GM21447 (cell line): ENCODE results near the gene DCUN1D3.
A peak's percentile ranks its signal among the peaks of the same experiment; 100 is the strongest.

Source experiments
- ATAC-seq: cut with Tn5 transposase; IDR thresholded peaks from one replicate; pipeline ENCODE4 v1.9.1; 2021; ENCODE audit not compliant: unreplicated experiment

The DCUN1D3 gene

DNA sequence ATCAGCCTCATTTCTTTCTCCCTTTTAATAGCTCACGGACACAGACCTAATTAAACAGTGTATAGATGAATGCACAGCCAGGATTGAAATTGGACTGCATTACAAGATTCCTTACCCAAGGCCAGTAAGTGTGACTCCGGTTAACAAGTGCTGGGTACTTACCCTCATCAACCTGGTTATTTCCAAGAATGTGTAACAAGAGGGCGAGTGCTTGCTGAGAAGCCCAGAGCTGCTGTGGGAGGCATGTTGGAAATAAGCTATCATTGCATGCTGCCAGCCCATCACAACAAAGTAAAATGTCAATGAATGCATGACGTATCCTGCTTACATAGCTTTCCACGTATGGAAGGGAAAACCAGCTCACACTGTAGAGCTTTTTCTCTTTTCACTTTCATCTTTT, 19.9 kb upstream of the DCUN1D3 start:
- ATAC-seq = no peak

DNA sequence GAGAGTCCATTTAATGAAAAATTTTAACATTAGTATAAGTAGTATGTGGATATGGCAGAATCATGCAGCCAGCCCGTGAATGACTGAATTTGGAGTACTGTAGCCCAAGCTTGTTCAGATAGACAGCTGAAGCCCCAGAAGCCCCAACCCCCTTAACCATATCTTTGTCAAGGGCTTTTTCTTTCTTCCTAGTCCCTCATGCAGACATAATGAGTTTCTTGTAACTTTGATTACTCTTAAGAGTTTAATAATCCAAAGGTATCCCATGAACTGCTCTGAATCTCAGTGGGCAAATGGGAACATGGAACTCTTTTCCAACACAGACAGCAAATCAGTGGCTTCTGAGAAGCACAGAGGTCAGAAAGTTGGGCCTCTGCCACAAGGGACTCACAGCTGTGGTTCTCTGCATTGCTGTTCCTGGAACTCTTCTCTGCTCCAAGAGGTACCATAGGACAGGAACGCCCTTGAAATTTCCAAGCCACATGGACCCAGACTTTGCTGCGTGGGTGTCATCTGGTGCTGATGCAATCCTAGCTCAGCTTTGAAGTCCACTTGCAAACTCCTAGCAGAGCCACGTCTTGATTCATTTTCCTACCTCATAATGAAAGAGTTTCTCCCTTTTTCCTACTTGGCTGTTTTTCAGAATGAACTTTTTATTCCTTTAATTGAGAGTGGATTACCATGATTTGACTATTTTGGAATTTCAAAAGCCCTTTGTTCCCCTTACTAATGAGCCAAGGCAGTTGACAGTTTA, 18.5 kb upstream of the DCUN1D3 start:
- ATAC-seq = no peak

DNA sequence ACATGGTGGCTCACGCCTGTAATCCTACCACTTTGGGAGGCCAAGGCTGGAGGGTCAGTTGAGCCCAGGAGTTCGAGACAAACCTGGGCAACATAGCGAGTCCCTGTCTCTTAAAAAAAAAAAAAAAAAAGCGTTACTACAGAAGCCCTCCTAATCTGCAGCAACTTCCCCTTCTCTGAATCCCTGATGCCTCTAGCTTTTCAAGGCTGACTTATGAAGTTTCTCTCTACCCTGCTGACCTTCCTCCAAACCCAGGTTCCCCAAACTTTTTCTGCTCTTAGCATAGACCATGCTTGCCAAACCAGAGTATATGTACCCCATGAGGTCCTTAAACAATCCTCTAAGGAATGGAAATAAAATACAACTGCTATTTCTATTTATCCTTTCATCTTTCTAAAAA, 16.8 kb upstream of the DCUN1D3 start:
- ATAC-seq = no peak

DNA sequence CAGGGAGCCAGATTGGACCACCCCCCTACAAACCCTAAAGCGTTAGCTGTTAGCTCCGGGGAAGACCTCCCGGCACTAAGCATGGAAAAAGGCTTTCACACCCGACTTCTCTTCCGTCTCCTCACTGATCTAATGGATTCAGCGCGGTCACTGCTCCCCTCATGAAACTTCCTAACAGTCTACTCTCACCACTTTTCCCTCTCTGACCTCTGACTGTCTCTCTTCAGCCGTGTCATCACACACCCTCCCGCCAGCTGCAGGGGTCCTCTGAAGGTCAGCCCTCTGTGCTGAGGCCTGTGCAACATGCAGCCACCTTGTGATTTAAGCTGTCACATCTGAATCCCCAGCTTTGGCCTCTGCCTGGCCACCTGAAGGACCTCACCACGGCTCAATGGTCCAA, 16.1 kb upstream of the DCUN1D3 start:
- no peak for ATAC-seq

DNA sequence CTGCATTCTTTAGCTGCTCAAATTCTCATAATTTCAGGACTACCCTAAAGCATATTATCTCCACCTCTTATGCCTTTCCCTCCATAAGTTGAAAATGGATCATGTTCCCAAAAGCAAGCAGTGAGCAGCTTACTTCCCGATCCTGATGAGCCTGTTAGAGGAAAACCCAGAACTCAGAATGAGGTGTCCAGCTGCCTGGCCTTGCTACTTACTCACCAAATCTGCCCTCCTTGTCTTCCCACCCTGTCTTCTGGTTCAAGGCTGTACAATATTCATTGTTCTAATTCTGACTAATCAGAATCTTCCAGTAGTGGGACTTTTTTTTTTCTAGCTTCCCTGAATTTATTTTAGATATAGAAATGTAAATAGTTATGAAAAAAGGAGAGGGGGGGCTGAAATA, 11.2 kb upstream of the DCUN1D3 start:
- no peak for ATAC-seq

DNA sequence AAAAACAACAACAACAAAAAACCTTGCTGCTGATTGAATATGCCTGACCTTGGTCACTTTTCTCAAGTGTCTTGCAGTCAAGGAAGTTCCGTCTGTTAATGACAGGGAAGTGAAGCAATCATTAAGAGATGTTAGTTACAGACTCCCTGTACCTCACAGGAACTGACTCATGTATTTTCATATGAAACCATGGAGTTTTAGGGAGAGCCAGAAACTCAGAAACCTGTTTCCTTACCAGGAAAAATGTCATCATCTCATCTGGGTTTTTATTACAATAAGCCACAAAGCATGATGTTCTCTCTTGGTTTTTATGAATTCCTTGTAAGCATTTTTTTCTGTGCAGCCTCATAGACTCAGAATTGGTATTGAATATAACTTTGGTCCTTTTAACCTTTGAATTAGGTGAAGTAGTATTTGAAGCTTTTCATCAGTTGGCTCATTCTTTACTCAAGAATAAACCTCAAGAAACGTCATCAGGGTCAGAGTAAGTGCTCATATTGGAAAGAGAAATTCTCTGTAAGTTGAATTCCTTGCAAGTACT, 10.7 kb upstream of the DCUN1D3 start:
- ATAC-seq = no peak

DNA sequence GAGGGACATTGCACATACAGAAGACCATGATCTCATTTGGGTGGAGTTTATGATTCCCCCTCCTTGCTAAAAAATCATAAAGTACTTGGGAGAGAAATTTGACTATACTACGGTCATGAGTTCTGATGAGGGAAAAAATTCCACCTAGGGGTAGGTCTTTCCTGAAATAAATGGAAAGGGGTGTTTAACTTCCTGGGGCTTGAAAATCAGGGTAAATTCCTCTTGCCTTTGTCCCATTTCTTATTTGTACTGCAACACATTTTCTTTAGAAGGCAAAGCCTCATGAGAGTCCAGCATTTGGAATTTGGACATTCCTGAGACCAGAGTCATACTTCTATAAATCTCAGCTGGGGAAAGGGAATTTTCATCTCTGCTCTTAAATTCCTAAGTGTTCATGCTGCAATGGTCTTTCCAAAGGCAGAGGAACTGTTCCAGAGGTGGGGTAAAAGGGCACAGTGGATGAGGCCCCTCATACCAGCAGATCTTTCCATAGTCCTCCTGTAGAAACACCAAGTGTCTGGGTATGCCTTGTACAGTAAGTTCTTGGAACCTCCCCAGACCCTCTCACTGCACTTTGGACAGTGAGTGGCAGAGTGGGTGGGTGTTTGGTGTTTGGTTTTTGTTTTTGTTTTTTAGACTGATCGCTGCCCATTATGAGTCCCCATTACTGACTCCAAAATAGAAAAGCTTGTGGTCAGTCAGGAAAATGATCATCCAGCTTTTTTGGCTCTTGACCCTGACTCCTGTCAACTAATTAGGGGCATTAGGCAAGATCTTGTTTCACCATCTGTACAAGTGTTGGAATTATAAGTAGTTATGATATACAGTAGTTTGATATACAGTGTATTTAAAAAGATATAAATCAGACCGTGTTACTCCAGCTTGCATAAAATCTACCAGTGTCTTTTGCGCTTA, 6.4 kb upstream of the DCUN1D3 start:
- ATAC-seq = no peak

DNA sequence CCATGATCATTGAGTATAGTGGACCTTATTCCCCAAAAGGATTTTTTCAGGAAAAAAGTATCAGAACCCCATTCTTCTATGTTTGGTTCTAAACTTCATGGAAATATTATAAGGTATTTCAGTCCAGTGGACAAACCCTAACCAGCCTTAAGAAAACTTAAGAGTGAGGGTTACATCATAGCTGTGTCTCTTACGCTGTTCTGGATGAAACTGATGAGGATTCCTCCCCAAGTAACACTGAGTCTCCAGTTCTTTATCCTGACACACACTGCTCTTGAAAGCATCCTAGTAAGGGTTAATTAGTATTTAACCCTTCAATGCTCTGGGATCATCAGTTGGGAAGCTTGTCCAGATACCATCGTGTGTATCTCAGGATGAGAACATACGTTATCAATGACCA, 5.4 kb upstream of the DCUN1D3 start:
- no peak for ATAC-seq

DNA sequence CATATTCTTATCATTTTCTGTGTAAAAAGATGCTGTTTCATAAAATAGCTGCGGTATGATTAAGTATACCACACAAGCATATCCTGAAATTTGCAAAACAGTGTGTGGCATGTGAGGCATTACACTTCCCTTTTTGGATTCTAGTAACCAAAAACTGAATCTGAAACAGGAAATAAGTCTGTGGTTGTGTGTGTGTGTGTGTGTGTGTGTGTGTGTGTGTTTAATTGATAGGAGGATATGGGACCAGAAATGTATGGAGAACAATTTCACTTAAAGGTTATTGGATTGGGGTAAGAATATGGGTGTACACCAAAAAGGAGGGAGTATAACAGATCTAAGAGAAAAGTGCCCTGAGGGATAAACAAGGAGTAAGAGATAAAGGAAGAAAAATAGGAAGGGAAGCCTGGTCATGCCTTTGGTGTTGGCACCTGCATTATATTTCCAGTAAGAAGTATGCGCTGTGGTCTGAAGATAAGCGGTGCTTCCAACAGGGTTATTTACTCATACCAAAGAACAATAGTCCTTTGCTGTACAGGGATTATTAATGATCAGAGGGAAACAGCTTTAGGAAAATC, 4.4 kb upstream of the DCUN1D3 start:
- no peak for ATAC-seq

DNA sequence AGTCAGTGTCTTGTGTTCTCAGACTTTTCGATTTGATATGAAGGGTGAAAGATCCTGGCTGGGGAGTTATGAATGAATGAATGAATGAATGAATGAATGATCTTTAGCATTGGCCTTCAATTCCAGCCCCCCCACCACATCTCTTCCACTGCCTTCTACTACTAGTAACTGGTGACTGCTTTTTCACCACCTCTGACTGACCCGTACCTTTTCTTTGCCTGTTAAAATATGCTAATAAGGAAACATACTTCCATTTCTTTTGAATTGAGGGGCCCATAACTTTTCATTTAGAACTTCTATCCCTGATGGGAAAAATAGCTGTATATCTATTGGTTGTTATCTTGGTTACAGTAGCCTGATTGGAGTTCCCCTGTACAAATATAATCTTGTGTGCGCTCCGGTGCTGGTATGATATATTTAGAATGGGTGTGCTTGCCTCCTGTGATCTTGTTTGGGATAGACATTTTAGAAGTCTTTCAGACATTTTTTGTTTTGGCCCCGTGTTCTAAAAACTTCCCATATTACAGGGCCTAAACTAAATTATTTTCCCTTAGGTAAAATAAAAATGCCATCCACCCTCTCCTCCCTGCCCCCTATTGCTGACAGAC, 3.8 kb upstream of the DCUN1D3 start:
- ATAC-seq = no peak

DNA sequence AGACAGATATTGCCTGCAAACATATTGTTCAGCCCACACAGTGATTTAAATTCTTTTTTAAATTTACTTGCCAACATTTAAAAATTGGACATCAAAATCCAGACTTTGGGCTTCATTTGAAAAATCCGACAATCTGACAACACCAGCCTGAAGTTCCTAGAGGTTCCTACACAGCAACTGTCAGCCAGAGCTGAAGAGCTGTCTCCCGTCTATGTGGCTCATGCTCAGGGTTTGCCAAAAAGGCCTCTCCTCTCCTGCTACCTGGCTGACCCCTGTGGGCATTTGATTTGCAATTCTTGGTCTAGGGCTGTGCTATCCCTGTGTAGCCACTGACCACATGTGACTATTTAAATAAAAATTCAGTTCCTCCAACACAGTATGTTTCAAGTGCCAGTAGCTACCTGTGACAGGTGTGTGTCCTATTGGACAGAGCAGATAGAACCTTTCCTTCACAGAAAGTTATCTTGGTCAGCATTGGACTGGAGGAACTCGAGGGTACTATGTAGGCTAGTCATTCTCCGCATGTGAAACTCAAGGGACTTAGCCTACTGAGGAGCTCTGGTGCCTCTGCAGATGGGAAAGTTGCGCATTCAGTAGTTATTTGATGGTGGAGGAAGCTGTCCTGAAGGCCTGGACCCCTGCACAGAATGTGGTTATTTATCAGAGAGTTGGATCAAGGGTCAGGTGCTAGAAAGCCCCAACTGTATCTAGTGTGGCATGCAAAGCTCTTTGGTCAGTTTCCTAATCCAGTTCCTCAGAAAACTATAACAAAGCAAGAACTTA, 3.1 kb upstream of the DCUN1D3 start:
- no peak for ATAC-seq

DNA sequence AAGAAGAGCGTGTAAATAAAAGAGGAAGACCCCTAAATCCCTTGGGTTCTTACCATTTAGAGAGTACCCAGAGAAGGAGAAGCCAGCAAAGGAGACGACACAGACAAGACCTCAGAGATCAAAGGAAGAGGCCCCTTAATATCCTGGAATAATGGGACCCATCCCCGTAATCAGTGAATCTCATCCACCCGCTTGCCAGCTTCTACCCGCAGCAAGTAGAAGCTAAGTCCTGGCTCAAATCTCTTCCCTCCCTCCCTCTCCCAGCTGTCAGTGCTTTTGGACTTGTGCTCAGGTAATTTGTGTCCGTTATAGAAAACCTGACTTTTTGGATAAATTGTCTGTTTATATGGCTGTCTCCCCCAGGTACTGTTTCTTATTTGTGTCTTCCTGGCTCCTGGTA, 2.3 kb upstream of the DCUN1D3 start:
- no peak for ATAC-seq

DNA sequence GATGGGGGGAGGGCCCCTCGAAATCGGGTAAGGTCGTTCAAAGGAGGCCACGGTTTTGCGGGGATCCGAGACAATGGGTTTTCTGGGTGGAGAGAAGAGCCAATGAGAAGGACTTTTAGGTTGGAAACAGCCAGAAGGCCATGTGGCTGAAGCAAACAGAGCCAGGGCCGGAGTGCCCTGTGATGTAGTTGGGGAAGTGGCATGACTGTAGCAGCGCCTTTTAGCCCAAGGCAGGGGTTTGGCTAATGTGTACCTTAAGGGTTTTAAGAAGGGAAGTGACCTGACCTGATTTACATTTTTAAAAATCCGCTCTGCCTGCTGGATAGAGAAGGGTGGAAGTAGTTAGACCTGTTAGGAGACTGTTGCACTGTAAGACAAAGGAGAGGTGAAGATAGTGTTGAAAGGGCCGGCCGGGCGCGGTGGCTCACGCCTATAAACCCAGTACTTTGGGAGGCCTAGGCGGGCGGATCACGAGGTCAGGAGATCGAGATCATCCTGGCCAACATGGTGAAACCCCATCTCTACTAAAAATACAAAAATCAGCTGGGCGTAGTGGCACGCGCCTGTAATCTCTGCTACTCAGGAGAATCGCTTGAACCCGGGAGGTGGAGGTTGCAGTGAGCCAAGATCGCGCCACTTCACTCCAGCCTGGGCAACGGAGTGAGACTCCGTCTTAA, 1.4 kb upstream of the DCUN1D3 start:
- peak; percentile 32 for ATAC-seq

DNA sequence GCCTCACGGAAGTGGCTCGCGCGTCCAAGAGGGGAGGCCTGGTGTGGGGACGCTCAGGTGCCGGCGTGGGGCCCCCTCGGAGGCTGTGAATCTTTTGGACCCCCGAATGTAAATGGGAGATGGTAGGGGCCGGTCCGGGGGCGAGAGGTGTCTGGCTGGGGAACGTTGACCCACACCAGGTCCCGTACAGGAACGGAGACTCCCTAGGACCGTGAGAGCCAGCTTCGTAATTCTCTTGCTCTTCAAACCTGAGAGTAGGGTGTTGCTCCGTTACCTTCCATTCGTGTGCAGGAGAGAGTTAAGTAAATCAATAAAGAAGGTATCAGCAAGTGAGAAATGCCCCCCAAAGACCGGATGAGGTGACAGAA, 894 bp upstream of the DCUN1D3 start:
- no peak for ATAC-seq

DNA sequence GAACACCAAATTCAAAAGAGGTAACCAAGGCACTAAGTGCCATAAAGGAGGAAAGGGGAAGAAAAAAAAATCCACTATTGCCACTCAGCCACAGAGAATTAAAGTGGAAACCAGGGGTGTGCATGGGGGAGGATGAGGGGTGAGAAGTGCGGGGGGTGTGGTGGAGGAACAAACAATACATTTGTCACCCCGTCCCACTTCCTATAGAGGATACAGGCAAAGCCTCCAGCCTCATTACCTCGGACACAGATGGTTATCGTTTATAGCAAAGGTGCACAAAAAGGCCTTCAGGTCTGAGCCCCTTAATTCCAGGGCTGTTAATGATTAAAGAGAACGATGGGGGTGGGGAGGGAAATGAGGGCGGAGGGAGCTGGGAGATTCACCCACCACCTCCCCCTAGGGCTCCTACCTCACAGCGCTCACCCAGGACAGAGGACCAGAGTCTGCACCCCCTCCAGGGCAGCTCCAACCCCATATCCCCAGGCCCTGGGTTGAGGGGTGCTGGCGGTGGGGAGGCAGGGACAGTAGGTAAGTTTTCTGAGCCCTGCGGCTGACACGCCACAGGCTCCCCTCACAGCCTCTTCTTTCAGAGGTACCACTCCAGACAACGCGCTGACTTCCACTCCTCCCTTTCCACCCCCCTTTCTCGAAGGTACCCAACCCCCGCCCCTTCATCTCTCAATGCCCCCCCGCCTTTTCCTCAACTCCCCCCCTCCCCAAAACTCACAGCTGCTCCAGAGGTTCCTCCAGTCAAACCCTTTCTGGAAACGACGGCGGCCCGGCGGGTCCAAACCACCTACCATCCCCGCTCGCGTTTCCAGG, 470 bp downstream of the DCUN1D3 start:
- no peak for ATAC-seq

DNA sequence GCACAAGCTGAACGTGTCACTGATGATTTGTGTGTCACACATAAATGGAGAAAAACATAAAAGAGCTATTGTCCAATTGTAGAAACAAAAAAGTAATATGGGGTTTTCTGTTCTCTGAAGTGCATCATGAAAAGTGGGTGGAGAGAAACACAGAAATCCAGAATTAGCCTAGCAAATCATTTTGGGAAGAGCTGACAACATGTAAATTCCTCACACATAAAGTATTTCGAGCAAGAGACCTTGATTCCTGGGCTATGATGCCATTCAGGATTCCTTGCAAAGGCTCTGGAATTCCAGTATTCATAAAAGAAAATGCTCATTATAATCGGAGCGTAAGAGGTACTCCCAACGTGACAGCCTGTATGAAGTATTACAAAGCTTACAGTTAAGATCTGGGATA, 1.1 kb downstream of the DCUN1D3 start:
- ATAC-seq = no peak

DNA sequence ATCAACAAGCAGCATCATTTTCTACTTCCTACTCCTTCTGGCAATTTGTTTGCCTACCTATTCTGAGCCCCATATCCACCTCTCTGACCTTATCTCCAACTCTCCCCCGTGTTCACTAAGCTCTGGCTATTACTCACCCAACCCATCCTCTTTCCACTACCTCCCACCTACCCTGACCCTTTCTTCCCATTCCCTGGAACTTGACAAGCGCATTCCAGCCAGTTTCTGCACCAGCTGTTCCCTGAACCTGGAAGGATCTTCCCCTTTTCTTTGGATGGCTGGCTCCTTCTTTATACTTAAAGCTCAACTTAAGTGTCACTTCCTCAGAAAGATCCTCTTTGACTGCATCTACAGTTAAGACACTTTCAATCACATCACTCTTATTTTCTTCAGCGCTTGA, 2.2 kb downstream of the DCUN1D3 start:
- ATAC-seq = no peak

DNA sequence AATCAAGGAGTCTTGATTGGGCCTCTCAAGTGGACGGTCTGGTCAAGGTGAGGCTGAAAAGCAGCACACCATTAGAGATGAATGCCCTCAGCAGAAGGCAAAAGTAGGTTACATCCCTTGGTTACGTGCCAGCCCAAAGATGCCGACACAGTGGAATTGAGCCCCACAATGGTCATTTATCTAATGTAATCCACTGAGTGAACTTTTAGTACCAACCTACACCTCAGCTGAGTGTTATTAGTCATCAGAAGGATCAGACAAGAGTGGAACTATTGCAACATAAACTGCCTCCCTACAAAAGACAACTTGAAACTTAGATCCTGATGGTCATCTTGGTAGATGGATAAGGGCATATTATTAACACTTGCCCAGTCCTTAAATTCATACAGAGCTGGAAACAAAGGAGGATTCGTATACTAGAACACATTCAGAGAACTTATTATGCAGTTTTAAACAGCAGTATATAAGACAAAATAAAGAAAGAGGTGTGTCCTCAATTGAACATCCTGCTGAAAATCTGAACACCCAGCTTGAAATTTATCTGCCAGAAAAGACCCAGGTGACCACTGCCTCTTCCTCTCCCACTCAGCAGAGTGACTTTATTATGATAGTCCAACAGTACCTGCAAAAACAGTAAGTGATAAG, 2.8 kb downstream of the DCUN1D3 start:
- no peak for ATAC-seq

DNA sequence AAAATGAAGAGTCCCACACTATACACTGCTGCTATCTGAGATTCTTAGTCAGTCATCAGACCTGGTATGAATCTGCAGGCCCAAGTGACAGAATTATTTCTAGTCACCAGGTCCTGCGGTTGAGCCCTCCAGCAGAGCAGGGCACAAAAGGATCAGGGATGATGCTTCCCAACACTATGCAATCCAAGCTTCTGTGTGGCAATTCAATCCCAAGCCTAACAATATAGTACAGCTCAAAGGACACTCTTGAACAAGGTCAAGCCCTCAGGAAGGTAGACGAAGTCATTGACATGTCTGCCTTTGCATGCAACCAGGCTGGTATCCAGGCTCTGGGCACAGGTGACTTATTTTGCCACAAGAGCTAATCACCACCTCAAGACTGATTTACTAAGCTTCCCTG, 5.8 kb downstream of the DCUN1D3 start:
- ATAC-seq = no peak
